ENCODE results near the gene SOX11.

Gene SOX11

DNA sequence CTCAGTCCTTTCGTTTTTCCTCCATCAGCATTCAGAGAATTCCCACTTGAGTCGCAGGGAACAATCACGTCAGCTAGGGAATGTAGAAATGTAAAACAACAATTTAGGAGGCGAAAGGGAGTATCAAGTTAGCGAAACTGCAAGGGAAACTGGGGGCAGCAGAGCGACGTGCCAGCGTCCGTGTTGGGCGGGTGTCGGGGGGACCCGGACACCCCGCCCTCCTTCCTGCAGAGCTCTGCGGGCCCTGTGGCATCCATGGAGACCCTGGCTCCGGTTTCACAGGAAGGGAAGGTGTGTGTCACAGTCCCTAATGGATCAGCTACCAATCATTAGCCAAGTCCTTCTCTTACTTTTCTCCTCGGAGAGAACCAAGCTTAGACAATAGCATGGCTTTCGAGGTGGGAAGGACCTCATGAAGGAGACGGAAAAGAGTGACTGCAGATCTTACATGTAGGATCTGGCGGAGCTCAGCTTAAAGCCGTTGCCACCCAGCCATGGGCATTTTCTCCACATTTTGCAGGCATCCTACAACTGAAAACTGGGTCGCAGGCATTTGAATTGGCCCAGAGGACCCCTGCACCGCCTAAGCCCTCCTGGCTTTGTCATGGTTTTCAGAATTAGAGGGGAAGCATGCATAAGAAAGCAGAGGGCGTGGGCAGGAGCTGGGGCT lies 33.7 kb downstream of the SOX11 start:
- DNase-seq: no peak

GRCh38 chr2:5727235-5727634 lies 35.1 kb downstream of the SOX11 start:
- no peak for DNase-seq

DNA sequence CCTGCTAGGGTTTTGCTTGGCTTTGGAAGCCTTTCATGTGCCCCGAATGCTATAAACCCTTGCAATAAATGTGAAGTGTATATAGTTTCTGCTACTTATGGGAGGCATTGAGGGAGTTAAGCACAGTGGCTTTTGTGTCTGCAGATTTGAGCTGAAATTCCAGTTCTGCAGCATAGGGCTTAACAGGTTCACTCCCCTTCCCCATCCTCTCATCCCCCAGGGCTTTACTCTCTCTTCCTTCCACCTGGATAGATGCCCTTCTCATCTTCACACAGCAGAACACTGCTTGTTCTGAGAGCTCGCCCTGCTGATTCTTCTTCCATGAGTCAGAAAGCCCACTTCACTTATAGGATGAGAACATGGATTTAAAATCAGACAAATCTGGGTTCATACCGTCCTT lies 37.2 kb downstream of the SOX11 start:
- DNase-seq: no peak

DNA sequence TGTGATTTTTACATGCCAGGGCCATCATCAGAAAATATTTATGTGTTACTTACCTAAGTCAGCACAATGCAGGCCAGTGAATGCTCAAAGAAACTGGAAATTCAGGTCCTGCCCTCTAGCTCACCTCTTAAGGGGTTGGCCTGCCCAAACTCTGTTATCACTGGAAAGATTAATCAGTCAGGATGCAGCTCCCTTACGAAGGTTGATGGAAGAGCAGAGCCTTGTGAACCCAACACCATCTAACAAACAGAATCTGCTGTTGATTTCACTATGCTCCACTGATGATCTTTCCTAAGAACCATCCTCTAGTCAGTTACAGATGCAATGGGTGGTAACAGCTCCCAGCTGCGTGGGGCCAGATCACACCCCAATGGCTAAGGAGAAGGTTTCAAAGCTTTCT lies 38.2 kb downstream of the SOX11 start:
- DNase-seq: no peak

DNA sequence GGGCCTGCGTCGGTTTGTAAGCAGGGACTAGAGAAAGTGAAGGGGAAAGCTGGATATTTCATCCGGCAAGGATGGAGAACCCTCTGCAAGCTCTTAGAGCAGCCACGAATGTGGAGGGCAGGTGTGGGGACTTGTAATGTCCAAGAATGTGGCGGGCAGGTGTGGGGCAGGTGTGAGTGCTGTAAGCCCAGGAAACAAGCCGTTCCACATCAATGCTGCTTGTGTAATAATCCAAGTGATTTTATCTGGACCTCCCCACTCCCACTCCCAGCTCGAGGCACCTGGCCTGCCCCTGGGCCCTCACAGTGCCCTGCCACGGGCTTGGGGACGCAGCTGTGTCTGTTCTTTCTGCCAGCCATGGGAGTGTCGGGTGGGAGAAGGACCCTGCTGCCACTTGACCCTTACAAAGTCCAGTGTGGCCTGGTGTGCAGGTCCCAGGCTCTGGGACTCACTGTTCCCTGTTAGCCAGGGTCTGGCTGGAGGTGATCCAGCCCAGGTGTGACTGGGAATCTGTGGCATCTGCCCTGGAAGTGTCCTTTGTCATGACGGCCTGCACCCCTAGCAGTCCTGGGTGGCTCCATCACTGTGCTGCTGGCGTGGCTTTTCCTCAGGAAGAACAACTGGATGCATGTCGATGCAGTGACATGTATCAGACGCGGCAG lies 42.8 kb downstream of the SOX11 start:
- no peak for DNase-seq

DNA sequence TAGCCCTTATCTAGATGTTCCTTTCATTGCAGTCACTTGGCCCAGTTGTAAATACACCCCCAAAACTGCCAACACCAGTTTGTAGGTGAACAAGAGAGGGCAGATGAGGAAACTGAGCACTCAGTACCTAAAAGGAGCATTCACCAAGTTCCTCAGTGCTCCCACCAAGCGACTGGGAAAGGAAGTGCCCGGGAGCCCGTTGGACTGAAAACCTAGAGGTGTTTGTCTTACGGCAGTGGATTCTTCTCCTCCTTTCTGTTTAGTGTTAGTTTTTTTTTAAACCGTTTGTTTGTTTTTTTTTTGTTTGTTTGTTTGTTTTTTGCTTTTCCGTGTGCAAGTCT lies 43.3 kb downstream of the SOX11 start:
- DNase-seq: no peak

- DNase-seq: no peak
These were observed 43.9 kb downstream of the SOX11 start for GRCh38 chr2:5736050-5736449.

GRCh38 chr2:5736886-5737285 lies 44.7 kb downstream of the SOX11 start:
- DNase-seq: no peak

DNA sequence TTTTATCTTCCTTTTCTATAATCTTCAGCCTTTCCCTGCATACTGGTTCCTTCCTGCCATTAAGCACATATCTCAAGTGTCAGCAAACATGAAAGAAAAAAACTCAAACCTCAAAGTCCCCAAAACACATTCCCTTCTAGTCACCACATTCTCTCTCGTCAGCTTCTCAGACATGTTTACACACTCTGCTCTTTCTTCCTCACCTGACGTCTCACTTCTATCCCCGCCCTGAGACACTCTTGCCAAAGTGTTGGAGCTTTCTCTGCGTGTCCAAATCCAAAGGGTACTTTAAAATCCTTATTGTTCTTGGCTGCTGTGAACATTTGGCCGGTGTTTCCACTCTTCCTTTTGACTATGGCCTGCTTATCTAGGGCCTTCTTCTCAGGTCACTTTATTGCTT lies 47.9 kb downstream of the SOX11 start:
- no peak for DNase-seq

GRCh38 chr2:5740817-5741216 lies 48.6 kb downstream of the SOX11 start:
- no peak for DNase-seq

DNA sequence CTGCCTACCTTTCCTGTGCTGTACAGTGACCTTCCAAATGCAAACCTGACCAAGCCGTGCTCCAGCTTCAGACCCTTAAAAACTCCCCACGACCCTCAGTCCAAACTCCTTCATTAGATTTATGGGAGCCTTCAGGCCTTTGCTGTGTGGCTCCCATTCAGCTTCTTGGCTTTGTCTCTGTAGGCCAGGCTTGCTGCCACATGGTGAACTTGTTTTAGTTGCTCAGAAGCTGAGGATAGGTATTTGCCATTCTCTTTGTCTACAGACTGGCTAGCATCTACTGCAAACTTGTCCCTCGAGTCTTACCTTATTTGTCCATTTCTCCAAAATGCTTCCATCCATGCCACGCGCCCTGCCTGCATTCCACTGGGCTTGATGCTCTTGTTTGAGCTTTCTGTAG lies 49.1 kb downstream of the SOX11 start:
- no peak for DNase-seq

GRCh38 chr2:5742126-5742525 lies 49.9 kb downstream of the SOX11 start:
- DNase-seq: no peak

DNA sequence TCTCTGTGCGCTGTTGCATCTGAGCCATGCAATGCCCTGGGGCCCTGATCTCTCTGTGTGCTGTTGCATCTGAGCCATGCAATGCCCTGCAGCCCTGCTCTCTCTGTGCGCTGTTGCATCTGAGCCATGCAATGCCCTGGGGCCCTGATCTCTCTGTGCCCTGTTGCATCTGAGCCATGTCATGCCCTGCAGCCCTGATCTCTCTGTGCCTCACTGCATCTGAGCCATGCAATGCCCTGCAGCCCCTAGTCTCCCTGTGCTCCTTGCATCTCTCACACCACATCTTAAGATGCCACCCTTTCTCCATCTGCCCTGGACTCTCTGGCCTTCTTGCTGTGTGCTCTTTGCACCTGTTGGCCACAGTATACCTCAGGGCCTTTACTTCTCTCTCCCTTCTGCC lies 56.2 kb downstream of the SOX11 start:
- no peak for DNase-seq

DNA sequence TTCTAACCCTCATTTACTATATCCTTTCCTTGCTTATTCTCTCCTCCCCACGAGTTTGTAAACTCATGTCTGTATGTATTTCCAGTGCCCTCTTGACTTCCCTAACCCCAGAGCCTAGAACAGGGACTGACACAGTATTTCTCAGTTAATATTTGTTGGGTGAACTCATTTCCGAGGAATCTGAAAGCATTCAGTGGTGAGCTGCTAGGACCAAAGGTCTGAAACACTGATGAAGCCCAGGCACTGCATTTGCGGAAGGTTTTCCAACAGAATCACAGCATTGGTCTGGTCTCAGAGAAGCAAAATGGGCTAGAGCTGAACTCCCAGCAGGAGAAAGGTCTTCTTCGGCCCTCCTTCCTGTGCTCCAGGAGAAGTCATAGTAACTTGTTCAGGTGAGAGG lies 56.8 kb downstream of the SOX11 start:
- DNase-seq: no peak

- no peak for DNase-seq
These were observed 57.2 kb downstream of the SOX11 start for GRCh38 chr2:5749347-5749746.
